GM19395 (cell line): ENCODE results near the gene BSG.

Experiments used
- ATAC-seq: cut with Tn5 transposase; IDR thresholded peaks from one replicate; pipeline ENCODE4 v1.9.1; 2021; ENCODE audit warnings: mild to moderate bottlenecking, moderate library complexity; ENCODE audit not compliant: unreplicated experiment

Gene BSG

GRCh38 chr19:572140-572742 lies at the start of gene BSG:
Gene BSG (plus strand): TSS chr19:572596. CDS start chr19:572635, 39 bp downstream.
- peak; percentile 72 for ATAC-seq

DNA sequence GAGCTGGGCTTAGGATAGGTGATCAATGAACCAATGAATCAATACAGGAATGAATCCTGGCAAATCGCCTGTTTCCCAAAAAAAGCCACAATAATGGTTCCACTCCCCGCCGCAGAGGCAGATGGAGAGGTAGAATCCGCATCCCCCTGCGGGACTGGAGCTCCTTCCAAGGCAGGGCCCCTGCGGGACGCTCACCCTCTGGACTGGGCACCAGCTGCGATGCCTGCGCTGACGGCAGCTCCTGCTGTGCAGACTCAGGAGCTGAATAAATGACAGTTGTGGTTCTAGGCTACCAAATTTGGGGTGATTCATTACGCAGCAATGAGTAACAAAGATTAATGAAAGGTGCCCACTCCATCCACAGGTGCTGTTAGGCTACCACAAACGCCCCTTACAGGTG lies 49.7 kb upstream of the BSG start:
- ATAC-seq, result no peak

- ATAC-seq, result no peak
Observed at GRCh38 chr19:524062-524674, 48.2 kb upstream of the BSG start.

GRCh38 chr19:525029-525428 lies 47.4 kb upstream of the BSG start:
- no peak for ATAC-seq

GRCh38 chr19:525857-526419 lies 46.5 kb upstream of the BSG start:
- ATAC-seq, result no peak

DNA sequence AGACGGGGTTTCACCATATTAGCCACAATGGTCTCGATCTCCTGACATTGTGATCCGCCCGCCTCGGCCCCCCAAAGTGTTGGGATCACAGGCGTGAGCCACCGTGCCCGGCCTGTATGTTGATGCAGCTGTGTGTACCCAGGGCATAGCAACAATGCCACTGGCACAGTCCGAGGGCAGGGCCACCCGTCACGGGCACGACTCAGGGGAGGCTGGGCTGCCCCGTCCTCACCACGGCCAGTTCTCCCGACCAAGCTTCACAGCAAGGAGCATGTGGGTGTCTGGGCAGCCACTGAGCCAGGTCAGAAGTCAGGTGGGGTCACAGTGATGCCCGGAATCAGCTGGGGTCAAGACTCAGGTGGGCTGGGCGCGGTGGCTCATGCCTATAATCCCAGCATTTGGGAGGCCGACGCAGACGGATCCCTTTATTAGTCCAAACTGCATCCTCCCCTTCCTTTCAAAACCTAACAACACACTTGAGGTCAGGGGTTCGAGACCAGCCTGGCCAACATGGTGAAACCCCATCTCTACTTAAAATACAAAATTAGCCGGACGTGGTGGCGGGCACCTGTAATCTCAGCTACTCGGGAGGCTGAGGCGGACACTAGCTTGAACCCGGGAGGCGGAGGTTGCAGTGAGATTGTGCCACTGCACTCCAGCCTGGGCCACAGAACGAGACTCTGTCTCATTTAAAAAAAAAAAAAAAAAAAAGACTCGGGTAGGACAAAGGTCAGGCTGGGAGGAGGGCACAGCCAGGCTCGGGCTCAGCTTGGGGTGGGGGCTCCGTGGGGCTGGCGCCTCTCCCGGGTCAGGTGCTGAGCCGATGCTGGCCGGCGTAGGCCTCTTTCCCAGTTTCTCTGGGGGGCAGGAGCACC lies 42.0 kb upstream of the BSG start:
- no peak for ATAC-seq

DNA sequence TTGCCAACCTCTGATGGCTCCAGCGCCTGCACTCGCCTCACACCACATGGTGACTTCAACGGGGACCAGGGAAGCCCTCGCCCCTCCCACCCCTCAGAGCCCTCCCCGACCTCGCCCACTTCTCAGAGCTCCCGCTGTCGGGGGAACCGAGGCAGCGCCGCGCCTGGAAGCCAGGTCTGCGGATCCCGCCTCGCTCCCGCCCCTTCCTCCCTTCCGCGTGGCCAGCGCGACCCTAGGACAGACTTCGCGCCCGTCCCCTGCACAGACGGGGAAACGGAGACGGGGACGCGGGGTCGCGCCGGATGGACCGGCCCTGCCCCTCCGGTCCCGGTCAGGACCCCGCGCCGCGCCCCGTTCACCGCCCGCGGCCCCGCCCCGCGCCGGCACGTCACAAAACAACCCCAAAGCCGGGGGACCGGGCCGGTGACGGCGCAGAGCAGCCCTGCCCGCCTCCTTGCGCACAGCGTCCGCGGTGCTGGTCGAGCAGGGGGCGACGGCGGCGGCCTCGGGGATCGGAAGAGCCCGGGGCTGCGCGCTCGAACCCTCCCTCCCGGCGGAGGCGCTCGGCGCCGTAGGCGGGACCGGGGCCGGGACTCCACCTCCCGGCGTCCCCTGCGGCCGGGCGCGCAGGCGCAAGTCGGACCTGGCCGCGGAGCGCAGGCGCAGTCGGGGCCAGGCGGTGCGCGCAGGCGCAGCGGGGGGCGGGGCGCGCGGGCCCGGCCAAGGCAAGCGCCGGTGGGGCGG lies 41.2 kb upstream of the BSG start:
- ATAC-seq, result peak; percentile 50

GRCh38 chr19:531753-532560 lies 40.4 kb upstream of the BSG start, which contains the start of gene CDC34:
Gene CDC34 (plus strand): TSS chr19:531760. CDS start chr19:531932, 172 bp downstream.
- peak; percentile 36 for ATAC-seq

DNA sequence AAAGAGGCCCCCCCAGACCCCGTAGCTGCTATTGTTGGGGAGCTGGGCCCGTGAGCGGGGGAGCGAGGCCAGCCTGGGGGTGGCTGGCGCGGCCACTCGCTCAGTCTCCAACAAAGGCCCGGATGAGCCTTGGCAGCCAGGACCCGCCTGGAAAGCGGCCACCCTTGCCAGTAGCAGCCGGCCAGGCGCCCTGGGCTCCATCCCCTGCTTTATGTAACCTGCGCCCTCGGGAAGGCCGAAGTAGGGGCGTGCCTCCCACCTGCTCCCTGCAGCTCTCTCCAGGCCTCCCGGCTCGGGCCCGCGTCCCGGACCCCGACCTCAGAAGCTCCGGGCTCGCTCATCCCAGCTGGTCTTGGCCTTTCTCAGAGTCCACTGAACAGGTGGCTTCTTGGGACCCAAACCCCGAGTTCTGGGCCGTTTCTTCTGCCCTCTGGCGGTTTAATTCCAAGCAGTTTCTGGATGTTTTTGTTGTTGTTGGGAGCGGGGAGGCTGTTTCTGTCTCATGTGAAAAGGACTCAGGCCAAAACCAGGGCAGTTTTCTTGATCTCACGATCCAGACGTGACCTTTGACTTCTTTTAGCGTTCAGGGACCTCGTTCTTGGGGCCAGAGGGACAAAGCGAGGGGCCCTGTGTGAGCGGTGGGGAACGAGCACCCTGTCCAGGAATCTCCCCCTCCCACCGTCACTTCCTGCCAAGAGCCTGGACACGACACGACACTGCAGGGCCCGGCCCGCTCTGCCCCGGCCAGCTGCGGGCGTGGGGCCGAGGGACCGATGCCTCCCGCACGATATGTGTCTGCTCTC lies 39.6 kb upstream of the BSG start:
- ATAC-seq, result no peak

- no peak for ATAC-seq
Observed at GRCh38 chr19:533364-534058, 38.9 kb upstream of the BSG start.

- no peak for ATAC-seq
Observed at GRCh38 chr19:534088-534487, 38.3 kb upstream of the BSG start.

GRCh38 chr19:535017-535835 lies 37.2 kb upstream of the BSG start:
- ATAC-seq, result no peak

DNA sequence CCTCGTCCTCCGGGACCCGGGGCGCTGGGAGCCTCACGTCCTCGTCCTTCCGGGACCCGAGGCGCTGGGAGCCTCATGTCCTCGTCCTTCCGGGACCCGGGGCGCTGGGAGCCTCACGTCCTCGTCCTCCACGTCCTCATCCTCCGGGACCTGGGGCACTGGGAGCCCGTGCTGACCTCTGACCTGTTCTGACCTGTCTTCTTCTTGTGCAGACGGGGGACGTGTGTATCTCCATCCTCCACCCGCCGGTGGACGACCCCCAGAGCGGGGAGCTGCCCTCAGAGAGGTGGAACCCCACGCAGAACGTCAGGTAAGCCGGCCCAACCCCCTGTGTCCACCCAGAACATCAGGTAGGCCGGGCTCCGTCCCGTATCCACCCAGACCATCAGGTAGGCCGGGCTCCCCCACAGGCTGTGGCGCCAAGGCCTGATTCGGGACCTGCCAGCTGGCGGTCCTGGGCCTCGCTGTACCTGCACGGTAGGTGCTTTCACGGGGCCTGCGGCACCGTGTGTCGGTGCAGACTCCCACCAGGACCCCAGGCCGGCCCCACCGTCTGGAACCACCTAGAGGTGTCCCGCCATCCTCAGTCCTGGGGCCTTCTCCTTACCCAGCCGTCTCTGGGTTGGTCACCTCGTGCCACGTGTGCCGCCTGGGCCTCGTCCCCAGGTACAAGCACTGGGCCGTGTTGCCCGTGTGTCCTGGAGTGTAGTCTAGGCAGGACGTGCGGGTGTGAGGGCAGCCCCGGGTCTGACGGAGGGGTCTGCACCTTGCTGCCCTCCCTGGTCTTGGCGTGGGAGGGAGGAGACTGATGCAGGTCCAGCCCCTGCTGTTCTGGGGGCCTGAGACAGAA lies 36.1 kb upstream of the BSG start:
- no peak for ATAC-seq

- no peak for ATAC-seq
Observed at GRCh38 chr19:536881-537404, 35.5 kb upstream of the BSG start.

DNA sequence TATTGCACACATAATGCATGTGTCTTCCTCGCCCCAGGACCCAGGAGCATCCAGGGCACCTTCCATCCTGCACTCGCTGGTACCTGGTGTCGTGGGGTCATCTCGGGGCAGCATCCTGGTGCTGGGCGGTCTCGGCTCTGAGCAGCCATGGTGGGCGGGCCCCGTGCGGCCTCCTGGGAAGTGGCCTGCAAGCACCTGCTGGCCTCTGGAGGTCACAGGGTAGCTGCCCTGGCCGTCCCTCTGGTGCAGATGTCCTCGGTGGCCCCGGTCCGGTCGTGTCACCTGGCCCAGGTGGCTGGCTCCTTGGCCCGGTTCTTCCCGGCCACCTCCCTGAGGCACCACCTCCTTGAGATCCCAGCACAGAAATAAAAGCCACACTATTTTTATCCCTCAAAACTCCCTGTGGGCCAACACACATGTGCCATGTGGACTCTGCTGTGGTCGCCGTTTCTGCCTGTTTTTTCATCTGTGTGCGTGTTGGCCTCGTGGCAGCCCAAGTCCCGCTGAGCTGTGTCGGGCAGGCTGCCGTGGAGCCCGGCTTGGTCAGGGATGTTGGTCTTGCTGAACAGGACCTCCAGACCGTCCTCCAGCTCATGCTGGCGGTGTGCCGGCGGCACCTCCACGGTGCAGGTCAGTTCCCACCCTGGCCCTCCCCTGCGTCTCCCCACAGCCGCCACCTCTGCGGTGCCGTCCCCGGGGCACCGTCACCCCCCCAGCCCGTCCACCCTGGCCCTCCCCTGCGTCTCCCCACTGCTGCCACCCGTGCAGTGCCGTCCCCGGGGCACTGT lies 33.6 kb upstream of the BSG start:
- ATAC-seq, result no peak
